ENCODE results near the gene ATAD5.

ATAD5 gene

GRCh38 chr17:30894236-30894635 is 62.5 kb downstream of the ATAD5 start:
- Histone ChIP-seq H3K36me3 (ENCODE audit: control insufficient read depth in 2 of 2, insufficient read depth in 1 of 2, low read length in 2 of 2) (peaks cover 88 to 90% of the 10 kb centered on the region in 2 experiments), H3K27ac (ENCODE audit: extremely low read depth, low read depth, low read length) (no peak overlapping the region), H3K9me3 (ENCODE audit: control insufficient read depth, insufficient read depth, low read depth, low read length) (no peaks in the 10 kb centered on the region), H3K4me3 (ENCODE audit: low read depth, low read length) (no peak overlapping the region), H3K4me1 (ENCODE audit: control insufficient read depth, insufficient read depth, low read length) (no peaks in the 10 kb centered on the region)
- ChIA-PET CTCF (interaction anchor here (0.9 to 1.4 kb wide), 3 partner anchors 10 to 479 kb away, joined by 3 to 9 read pairs (median 4); partner anchors contain the start of gene CRLF3), POLR2A (interaction anchor here (0.7 kb wide), 1 partner anchor 9 kb away, joined by 8 read pairs; no protein-coding TSS in a partner anchor)
- no peak for TF ChIP-seq ZXDB (tag by site-specific recombination; IDR thresholded peaks at IDR 0.05)
- TF ChIP-seq ZNF324 (tag by site-specific recombination; IDR thresholded peaks at IDR 0.05), result no peak
- TF ChIP-seq ZNF639 (tag by site-specific recombination; IDR thresholded peaks at IDR 0.05), result no peak
- no peak for TF ChIP-seq ZBTB1 (tag by site-specific recombination; IDR thresholded peaks at IDR 0.05)
- TF ChIP-seq ZNF292 (tag by site-specific recombination; IDR thresholded peaks at IDR 0.05; ENCODE audit: borderline replicate concordance, low read depth), result no peak
- no peak for TF ChIP-seq ZNF18 (tag by site-specific recombination; IDR thresholded peaks at IDR 0.05)

GRCh38 chr17:30897311-30897710 is 65.5 kb downstream of the ATAD5 start:
- ChIA-PET POLR2A (interaction anchor here (1.0 to 1.2 kb wide), 2 partner anchors 9 to 20 kb away, joined by 4 to 7 read pairs; partner anchors contain the start of gene TEFM), CTCF (interaction anchor here (0.6 kb wide), 1 partner anchor 12 kb away, joined by 3 read pairs; no protein-coding TSS in a partner anchor)
- TF ChIP-seq ZSCAN4 (tag by site-specific recombination; IDR thresholded peaks at IDR 0.05) (no peak), ZNF544 (tag by site-specific recombination; IDR thresholded peaks at IDR 0.05) (no peak), ZNF341 (tag by site-specific recombination; IDR thresholded peaks at IDR 0.05; ENCODE audit: low read depth) (no peak), ZSCAN5A (tag by site-specific recombination; IDR thresholded peaks at IDR 0.05) (no peak), BCL6B (tag by site-specific recombination; IDR thresholded peaks at IDR 0.05) (no peak), ZNF324 (tag by site-specific recombination; IDR thresholded peaks at IDR 0.05) (no peak), ZFHX2 (tag by site-specific recombination; conservative IDR thresholded peaks at IDR 0.05) (no peak), ZNF280D (tag by site-specific recombination; IDR thresholded peaks at IDR 0.05) (no peak)
- peaks cover 87 to 89% of the 10 kb centered on the region in 2 experiments for H3K36me3 ChIP-seq (ENCODE audit: control insufficient read depth in 2 of 2, insufficient read depth in 1 of 2, low read length in 2 of 2)
- no peaks in the 10 kb centered on the region for H3K9me3 ChIP-seq (ENCODE audit: control insufficient read depth, insufficient read depth, low read depth, low read length)
- H3K27ac ChIP-seq (ENCODE audit: extremely low read depth, low read depth, low read length), result no peak overlapping the region
- H3K4me3 ChIP-seq (ENCODE audit: low read depth, low read length), result no peak overlapping the region
- H3K4me1 ChIP-seq (ENCODE audit: control insufficient read depth, insufficient read depth, low read length), result no peaks in the 10 kb centered on the region
